Lower leg skin (tissue), 3 donors: ENCODE measurements around the gene TCERG1L.

ENCODE experiments used
- POLR2A ChIP-seq, 2 donors: fragments of 450-650 bp; IDR thresholded peaks; one replicate each; pipeline ENCODE4 v1.6.1; 2016 to 2017; ENCODE audit warnings: antibody characterized with exemption in 2 of 2, mild to moderate bottlenecking in 1 of 2, moderate library complexity in 1 of 2
- TF ChIP-seq, protein P1 (sequence below), 3 donors: fragments of 450-650 bp; IDR thresholded peaks; one replicate each; pipeline ENCODE4 v1.5.1; 2016; ENCODE audit warnings: antibody characterized with exemption in 3 of 3, mild to moderate bottlenecking in 3 of 3, moderate library complexity in 2 of 3

DNA sequence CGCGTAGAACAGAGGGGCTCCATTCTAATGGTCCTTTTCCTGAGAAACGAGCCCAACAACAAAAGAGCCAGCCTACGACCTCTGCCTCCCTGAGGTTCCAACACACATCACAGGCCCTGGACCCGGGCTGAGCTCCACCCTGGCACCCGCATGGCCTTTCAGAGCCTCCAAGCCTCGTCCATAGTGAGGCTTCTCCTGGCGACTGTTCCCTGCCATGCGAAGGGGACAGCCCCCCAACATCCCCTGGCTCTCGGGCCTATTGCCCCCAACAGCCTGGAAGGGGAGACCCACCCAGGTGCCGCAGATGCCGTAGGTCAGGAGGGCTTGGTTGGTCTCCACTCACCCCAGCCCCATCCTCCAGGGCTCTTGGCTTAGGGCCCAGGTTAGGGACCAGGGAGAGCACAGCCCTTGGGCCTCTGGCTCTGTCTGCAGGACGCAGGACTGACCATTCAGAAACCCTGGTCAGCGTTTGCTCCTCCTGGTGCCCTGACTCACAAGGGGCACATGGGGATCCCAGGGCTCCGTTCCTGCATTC lies 91.5 kb downstream of the TCERG1L start:
- TF ChIP-seq POLR2A (IDR thresholded peaks at IDR 0.05): no peak
- TF ChIP-seq, protein P1, sequence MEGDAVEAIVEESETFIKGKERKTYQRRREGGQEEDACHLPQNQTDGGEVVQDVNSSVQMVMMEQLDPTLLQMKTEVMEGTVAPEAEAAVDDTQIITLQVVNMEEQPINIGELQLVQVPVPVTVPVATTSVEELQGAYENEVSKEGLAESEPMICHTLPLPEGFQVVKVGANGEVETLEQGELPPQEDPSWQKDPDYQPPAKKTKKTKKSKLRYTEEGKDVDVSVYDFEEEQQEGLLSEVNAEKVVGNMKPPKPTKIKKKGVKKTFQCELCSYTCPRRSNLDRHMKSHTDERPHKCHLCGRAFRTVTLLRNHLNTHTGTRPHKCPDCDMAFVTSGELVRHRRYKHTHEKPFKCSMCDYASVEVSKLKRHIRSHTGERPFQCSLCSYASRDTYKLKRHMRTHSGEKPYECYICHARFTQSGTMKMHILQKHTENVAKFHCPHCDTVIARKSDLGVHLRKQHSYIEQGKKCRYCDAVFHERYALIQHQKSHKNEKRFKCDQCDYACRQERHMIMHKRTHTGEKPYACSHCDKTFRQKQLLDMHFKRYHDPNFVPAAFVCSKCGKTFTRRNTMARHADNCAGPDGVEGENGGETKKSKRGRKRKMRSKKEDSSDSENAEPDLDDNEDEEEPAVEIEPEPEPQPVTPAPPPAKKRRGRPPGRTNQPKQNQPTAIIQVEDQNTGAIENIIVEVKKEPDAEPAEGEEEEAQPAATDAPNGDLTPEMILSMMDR (IDR thresholded peaks at IDR 0.05): no peak
